Epidermal melanocyte (primary cell): ENCODE results near the gene ANKS1B.
"Not testable (repeated sequence)": the region's sequence is repeated elsewhere in the genome, so short reads cannot be mapped to it uniquely, and the experiment has no call there.

ENCODE experiments used
- DNase-seq: peaks from one replicate; pipeline ENCODE4 v3.0.0; 2011; ENCODE audit warnings: low spot score; ENCODE audit not compliant: insufficient read length

Gene ANKS1B

GRCh38 chr12:99706736-99707473 is 277.8 kb downstream of the ANKS1B start:
- DNase-seq: no peak

DNA sequence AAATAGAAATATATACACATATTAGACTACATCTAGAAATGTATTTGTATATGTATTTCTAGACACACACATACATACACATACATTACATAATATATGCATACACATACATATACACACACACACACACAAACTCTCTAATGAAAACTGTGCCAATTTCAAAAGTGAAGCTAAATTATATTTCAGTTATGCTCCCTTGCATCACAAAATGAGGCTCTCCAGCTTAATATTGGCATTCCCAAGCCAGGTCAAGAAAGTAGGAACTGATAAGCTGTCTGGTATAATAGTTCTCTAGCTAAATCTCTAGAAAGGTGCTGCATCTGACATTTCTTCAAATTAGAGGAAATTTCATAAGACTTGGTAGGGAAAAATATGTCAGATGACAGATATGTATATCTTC is 280.3 kb downstream of the ANKS1B start:
- DNase-seq: no peak

DNA sequence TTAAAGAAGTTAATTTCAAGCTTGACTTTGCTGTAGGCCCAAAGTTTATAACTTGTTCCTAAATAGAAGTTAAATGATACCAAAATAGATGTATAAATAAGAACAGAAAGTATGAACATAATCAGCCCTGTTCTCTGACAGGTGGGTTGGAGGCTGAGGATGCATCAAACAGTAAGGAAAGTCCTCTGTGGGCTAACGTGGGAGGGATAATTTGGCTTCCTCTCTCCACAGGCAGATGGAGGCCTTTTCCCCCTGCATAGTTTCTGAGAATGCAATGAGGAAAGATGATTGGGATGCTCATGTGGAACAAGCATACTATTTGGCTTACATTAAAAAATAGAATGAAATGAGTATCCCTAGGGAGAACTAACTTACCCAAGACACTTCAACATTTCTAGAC is 280.7 kb downstream of the ANKS1B start:
- DNase-seq: no peak

DNA sequence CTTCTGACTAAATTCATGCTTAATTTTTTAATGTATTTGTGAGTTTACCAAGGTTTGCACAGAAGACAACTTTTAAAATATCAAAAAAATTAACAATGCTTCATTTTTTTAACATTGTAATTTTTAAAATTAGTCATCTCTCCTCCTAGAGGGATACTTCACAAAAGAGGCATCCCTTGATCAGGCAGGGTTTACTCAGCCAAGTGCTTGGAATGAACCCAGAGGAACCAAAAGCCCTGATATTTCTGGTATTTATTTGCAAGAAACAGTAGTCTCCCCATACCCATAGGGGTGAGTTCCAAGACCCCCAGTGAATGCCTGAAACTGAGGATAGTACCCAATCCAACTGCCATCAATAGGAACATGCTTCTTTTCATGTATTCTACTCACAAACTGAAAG is 284.7 kb downstream of the ANKS1B start:
- no peak for DNase-seq

DNA sequence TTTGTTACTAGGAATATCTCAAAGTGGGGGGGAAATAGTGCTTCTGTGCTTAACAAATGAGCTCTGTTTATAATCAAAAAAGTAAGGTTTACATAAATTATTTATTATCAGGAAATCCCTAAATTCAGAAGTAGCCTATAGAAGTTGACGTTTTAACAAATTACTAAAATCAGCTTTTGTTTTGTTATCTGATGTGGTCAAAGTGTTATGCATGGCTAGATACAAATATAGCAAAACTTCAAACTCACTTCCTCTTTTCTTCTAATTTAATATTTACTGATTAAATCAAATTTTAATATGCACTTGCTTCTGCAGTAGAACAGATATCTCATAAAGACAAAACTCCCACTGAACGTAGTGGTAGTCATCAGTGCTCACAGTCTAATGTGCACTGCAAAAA is 289.7 kb downstream of the ANKS1B start:
- no peak for DNase-seq

- no peak for DNase-seq
These were observed 298.6 kb downstream of the ANKS1B start for GRCh38 chr12:99686142-99686541.

DNA sequence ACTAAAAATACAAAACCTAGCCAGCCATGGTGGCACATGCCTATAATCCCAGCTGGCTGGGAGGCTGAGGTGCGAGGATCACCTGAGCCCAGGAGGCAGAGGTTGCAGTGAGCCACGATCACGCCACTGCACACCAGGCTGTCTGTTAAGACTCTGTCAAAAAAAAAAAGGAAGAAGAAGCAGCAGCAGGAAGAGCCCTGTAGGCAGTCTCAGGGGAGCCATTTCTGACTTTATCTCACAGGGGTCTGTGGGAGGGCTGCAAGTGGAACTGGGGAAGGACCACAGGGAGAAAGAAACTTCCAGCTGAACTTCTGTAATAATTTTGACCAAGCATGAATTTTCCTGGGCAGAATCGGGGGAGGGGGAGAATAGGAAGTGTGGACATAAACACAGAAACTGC is 304.5 kb downstream of the ANKS1B start:
- no peak for DNase-seq

DNA sequence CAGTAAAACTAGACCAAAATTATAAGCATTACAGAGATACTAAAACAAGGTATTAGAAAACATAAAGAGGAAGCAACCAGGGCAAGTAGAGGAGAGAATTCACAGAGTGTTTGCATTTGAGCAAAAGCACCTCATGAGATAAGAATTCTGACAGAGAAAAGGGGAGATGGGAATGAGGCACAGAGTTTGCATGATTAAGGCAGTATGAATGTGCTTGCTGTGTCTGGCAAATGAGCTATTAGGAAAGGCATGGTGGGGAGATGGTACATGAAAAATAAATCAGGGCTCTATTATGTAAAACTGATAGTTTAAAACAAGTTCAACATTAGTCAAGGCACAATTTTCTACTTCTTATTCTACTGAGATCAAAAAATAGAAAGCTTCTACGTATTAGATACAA is 314.1 kb downstream of the ANKS1B start:
- no peak for DNase-seq

DNA sequence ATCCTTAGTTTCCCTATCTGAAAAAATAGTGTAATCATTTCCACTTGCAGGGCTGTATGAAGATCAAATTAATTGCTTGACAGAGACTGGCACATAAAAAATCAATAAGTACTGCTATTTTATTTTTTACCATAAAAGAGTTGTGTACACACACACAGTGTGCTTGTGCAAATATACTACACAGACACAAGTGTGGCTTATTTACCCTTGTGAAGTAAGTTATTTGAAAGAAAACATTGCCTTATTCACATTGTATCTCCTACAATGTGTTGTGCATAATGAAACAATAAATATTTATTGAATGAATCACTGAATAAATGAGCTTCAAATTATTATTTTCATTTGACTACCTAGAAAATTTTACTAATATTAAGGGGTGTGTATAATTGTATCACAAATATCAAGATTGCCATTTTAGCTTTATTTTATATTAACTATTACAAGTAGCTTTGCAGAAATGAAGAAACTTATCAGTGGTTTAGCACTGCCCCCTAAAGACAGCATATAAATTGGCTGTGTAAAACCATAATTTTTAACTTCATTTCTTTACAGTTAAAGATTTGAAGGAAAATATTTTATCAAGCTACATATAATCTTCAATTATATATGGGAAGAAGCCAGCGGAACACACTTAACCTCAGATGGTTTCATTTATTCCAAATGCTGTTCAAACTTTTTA is 325.9 kb downstream of the ANKS1B start:
- DNase-seq: no peak

- DNase-seq: no peak
These were observed 335.2 kb downstream of the ANKS1B start for GRCh38 chr12:99649551-99649950.

DNA sequence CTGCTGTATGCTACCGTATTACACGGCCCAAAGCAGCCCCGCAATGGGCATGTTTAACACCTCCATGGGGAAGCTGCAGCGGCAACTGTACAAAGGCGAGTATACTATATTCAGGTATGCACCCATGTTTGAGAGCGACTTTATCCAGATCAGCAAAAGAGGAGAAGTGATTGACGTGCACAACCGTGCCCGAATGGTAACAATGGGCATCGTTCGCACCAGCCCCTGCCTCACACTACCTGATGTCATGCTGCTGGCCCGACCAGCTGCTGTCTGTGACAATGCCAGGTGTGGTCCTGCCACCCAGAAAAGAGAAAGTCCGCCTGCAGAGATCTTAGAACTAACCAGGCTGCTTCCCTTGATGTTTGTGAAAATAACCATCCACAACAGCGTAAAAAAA is 336.6 kb downstream of the ANKS1B start:
- DNase-seq: no peak

- no peak for DNase-seq
These were observed 337.3 kb downstream of the ANKS1B start, which contains the start of gene GARIN6 for GRCh38 chr12:99647453-99647852. Gene GARIN6 (plus strand): TSS chr12:99647753. CDS start chr12:99648175, 422 bp downstream.

- DNase-seq: no peak
These were observed 340.1 kb downstream of the ANKS1B start for GRCh38 chr12:99644629-99645028.

DNA sequence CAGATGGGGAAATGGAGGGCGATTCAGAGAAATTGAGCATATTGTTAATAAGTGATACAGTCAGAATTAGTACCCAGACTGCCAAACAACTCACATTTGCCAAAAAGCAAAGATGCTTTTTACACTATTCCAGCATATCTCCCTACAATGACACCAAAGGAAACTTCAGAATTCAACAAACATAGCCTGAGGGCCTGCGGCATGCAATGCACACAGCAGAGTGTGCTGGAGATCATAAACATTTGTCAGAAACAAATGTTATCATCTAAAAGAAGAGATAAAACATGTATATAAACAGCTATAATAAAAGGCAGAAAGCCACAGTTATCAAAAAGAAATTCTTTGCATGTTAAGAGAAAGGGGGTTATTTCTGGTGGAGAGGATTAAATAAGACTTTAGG is 357.3 kb downstream of the ANKS1B start:
- no peak for DNase-seq

GRCh38 chr12:99624591-99624990 is 360.1 kb downstream of the ANKS1B start:
- not testable (repeated sequence) for DNase-seq

DNA sequence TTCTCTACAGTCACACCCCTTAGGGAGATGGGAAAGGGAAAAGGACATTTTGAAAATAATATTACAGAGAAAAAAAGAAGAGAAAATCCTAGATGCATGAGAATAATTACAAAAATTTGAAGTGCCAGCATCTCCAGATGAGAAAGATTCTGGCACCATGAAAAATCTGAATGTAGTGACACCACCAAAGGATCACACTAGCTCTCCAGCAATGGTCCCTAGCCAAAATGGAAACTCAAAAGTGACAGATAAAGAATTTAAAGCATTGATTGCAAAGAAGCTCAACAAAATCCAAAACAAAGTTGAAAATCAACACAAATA is 364.6 kb downstream of the ANKS1B start:
- DNase-seq: no peak

DNA sequence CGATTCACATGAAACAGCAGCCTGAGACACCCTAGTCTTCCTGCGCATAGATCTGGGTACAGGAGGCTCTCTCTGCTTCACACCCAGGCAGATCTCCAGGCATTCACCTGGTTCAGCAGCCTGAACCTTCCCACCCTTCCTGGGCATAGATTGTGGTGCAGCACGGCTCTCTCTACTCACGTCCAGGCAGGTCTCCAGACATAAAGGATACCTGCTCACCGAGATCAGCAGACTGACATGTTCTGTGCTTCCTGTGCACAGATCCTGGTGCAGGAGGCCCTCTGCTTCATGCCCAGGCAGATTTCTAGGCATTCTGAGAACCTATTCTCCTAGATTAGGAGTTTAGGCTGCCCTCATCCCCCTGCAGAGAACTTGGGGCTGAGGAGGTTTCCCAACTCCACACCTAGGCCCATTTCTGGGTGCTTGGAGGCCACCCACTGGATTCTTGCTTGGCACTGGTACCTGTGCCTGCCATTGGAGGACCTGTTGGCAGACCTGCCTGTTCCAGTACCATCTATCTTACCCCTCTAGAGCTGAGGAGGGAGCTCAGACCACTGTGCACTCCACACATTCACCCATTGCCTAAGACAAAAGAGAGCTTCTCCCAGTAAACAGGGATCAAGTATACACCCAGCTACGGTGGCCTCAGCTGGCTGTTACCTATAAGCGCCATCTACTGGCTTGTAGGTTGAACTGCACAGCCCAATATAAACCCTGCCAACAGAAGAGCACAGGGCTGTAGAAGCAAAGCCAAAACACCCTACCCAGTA is 365.2 kb downstream of the ANKS1B start:
- DNase-seq: no peak

DNA sequence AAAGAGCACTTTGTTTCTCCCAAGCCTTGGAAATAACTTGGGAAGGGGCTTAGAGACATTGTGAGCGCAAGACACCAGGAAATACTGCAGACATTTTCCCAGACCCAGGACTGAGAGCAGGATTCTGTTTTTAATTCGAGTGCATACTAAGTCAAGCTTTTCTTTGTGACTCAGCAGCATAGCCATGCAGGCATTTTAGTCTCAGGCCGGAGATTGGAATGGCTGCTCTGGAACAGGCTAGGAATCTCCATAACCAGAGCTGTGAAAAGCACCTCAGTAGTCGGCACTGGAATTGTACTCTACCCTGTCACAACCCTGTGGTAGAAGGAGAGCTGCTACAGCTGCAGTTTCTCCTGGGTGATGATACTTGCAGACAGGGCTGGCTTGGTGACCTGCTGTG is 366.1 kb downstream of the ANKS1B start:
- DNase-seq: no peak

- no peak for DNase-seq
These were observed 373.1 kb downstream of the ANKS1B start for GRCh38 chr12:99611599-99611998.

- DNase-seq: no peak
These were observed 373.6 kb downstream of the ANKS1B start for GRCh38 chr12:99611117-99611516.

- no peak for DNase-seq
These were observed 375.1 kb downstream of the ANKS1B start for GRCh38 chr12:99609455-99610181.

DNA sequence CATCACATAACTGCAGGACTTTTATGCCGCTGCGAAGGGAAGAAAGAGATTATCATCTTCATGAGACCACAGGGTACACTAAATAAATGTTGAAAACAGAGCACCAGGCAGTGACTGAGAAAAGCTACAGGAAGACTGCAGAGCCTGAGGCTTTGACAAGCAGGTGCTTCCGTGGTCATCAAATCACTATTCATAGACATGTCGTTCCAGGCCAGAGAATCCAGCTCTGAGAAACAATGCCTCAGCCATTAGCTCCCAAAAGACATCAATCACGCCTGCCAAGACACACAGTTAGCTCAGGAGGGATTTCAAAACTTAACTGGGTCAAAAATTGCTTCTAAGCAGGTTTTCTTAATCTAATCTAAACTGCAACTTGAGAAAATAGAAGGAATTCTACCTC is 384.3 kb downstream of the ANKS1B start:
- DNase-seq: no peak
